GM19239 (cell line): Measurements from ENCODE around the gene LRRC34.

Experiments used
- DNase-seq: peaks from one replicate; pipeline ENCODE4 v3.0.0; 2011; ENCODE audit warnings: low spot score; ENCODE audit not compliant: insufficient read length
- FAIRE-seq: peaks from 2 replicates; lab custom pipeline; 2011; peaks lifted over from hg19 to GRCh38; lab: Jason Lieb, UNC

The LRRC34 gene, protein sequence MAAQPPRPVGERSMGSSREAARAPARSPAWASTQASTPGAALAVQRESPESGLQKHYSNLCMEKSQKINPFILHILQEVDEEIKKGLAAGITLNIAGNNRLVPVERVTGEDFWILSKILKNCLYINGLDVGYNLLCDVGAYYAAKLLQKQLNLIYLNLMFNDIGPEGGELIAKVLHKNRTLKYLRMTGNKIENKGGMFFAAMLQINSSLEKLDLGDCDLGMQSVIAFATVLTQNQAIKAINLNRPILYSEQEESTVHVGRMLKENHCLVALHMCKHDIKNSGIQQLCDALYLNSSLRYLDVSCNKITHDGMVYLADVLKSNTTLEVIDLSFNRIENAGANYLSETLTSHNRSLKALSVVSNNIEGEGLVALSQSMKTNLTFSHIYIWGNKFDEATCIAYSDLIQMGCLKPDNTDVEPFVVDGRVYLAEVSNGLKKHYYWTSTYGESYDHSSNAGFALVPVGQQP

DNA sequence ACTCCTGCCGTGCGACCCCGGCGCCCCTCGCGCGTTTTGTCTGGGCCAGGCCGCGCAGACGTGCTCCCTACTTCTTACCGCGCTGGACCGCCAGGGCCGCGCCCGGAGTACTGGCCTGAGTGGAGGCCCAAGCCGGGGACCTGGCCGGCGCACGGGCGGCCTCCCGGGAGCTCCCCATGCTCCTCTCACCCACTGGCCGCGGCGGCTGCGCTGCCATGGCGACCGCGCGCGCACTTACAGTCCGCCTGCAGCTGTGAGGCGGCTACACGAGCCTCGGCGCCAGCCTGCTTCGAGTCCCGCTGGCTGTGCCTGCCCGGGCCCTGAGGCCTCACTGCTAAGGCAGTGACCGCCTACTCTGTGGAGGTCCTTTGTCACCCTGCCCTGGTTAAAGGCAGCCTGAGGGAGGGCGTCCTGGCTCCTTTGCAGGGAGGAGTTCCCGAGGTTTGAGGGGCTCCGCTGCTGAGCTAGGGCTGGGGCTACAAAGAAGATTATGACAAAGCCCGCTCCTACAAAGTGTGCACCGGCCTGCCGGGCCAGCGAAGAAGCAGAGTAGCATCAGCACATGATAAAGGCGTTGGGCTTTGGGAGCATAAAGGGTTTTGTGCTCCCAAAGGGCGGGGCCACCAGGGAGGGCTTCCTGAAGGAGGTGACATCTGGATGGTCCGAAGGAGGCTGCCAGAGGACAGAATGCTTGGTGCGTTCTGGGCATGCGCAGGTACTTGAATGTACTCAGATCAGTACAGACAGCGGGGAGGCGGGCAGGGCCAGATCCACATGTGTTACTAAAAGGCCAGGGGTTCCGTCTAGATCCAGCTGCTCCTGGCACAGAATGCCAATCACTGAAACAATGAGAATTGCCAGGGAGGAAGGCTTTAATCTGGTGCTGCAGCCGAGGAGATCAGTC, at the start of gene LRRC34, which contains the start of gene LRRIQ4:
TSS of gene LRRC34 (minus strand) at position 573 of the 904 bp plus-strand sequence. CDS start at position 217, 356 bp downstream.
TSS of gene LRRIQ4 (plus strand) at position 539 of the 904 bp plus-strand sequence. CDS start 9,052 bp downstream, outside the sequence.
- FAIRE-seq (peak; percentile 98), DNase-seq (peak; percentile 47)

DNA sequence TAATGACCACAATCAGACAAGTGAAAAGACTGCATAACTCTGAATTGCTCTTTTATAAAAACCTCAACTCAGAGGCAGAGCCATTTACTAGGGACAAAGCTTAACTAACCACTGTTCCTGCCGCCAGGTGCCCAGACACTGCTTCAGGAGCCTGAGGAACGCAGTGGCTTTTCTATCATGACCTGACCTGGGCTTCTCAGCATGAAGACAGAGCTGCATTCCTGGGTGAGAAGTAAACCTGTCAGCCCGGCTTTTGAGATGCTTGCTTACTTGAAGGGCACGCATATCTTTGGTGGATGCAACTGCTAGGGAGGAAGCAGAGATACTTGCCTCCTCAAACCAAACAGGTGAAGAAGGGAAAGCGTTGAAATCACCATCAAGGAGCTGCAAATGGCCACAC, 49.2 kb upstream of the LRRC34 start:
- no peak for DNase-seq
- FAIRE-seq, result no peak

DNA sequence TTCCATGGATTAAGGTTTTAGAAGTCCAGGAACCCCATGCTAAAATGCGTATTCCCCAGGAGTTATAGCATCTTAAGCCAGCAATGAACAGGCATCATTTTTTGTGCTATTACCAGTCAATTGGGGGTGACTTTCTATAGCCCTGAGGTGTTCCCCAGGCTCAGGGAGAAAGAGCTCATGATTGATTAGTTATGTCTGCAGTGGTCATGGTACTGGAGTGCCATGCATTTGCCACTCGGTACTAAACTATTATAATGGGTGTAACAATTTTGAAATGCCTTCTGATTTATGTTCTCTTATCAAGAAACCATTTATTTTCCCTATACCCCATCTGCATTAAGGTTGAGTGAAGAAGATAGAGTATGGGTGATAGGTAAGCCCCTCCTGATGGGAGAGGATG, 45.1 kb upstream of the LRRC34 start:
- no peak for DNase-seq
- FAIRE-seq, result no peak

DNA sequence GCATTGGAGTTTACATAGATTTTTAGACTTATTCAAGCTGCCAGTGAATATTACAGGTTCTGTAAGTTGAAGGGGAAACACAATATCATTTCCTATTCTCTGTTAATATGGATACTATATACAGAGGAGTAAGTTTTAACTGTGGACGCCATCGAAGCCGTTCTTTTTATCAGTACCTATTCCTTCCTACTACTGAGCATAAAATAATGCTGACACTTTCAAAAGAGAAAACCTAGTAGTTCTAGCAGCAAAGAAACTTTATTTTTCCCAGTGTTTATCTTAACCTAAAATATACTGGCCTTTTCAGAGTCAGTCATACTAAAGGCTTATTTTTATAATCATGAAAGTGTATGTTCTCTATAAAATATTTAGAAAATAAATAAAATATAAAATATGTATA, 42.8 kb upstream of the LRRC34 start:
- DNase-seq (no peak), FAIRE-seq (no peak)

DNA sequence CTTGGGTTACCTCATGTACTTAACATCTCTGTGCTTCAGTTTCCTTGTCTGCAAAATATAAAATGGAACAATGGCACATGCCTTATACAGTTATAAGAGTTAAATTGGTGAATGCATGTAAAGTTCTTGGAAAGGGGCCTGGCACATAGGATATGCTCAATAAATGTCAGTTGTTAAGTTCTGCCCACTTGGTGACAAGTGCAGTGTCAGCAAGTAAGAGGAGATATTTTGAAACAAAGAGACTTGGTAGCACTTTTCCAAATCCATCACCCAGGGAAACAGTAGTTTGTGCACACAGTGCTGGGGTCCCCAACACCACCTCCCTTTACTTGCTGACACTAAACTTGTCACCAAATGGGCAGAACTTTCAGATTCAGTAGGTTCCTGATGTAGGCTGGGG, 37.9 kb upstream of the LRRC34 start:
- DNase-seq (no peak), FAIRE-seq (no peak)

DNA sequence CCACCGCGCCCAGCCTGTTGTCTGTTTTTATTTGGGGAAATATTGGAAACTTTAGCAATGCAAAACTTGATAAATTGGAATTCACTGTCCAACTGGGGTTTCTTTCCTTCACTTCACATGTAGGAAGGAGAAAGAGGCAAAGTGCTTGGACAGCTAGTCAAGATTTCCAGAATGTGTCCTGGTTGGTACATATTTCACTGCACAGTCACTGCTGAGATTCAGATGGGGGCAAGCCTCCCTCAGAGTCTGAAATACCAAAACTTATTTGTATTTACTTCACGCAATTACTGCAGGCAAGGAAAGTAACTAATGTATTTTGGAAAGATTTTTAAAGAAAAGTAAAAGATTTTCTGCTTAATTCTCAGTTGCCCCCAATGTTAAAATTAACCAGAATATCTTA, 36.0 kb upstream of the LRRC34 start:
- no peak for DNase-seq
- no peak for FAIRE-seq

DNA sequence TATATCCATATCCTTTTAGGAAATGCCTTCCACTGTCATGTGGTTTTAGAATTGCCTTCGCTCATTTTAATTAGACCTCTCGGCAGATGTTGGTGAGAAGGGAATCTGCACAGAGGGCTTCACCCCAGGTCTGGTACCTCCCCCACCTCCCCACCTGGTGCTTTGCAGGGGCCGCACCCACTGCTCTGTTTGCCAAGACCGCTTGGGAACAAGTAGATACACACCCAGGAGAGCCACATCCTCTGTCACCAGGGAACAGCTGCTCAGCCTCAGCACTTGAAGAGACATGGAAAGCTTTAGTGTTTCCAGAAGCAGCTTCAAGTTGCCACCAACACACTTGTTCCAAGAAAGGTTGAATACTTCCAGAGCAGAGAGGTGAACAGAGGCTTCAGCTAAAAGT, 35.2 kb upstream of the LRRC34 start:
- DNase-seq, result no peak
- FAIRE-seq, result no peak

DNA sequence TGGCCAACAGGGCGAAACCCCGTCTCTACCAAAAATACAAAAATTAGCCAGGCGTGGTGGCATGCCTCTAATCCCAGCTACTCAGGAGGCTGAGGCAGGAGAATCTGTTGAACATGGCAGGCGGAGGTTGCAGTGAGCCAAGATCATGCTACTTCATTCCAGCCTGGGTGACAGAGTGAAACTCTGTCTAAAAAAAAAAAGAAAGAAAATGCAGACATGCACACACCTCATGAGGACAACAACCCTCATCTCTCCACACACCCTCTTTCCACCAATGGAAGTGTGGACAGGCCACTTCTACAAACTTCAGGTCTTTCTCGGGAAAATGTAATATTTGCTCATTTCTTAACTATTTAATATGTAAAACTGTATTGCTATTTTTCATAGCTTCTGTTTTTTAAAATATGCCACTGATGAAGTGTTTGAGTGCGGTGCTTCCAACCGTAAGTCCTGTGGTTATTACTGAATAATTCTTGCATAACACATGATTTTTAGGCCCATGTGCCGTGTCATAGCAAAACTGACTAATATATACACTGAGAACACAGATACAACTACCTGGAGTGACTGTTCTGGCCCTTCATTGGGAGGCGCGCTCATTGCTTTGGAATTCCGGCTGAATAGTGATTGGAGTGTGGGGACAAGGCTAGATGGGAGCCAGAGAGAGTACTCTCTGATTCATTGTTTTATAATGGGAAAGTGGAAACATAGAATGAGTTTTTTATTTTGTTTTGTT, 33.9 kb upstream of the LRRC34 start:
- FAIRE-seq (peak; percentile 39), DNase-seq (no peak)

DNA sequence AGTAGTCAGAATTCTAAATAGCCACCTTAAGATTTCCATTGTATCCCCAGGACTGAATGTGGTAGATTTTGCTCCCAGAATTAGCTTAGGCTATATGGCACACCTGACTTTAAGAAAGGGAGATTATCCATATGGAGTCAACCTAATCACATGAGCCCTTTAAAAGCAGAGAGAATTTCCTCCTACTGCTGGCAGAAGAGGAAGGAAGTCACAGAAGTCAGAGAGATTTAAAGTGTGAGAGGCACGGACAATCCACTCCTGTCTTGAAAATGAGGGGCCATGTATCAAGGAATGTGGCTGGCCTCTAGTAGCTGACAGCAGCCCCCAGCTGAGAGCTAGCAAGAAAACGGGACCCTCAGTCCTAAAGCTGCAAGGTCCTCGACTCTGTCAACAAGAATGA, 30.3 kb upstream of the LRRC34 start:
- FAIRE-seq (no peak), DNase-seq (no peak)

DNA sequence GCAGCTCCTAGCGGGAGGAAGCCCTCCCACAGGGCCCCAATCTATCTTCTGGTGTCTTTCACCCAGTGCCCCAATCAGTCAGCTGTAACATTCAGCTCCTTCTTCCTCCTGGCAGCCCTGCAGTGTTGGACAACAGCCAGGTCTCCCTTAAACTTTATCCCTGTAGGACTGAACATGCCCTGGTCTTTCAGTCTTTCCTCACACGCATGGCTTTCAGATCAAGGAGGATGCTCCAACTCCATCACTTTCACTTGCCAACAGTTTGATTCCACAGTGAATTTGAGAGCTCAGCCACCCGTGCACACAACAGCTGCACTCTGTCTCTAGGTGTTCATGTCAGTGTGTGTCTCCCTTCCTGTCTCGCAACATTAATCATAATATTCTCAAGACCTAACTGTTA, 28.5 kb upstream of the LRRC34 start:
- DNase-seq, result no peak
- FAIRE-seq, result peak; percentile 83

DNA sequence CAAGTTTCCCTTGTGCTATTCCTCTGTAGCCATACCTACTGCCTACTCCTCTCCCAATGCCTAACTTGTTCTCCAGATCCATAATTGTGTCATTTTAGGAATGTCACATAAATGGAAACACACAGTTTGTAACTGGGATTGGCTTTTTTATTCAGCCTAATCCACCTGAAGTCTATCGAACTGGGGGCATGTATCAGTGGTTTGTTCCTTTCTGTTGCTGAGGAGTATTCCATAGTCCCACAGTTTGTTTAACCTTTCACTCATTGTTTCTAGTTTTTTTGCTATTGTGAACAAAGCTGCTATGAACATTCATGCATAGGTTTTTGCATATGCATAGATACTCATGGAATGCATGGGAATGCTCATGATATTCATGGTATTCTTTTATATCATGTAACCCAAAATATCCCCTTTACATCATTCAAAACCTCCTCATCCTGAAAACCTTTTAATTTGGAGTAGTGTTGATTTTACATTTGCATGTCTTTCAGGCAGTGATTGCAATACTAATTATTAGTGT, 25.9 kb upstream of the LRRC34 start:
- no peak for FAIRE-seq
- no peak for DNase-seq

DNA sequence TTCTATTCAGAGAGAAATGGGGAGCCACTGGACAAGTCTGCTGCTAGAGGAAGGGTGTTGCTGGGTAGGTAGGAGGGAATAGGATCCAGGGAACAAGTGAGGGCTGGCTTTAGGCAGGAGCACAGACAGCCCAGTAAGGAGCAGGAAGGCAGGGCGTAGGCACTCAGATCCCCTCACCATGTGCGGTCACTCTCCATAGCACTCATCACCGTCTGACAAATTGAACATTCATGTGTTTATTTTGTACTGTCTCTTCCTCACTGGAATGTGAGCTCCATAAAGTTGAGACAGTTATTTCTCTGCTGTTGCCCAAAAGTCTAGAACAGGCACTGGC, 24.2 kb upstream of the LRRC34 start:
- FAIRE-seq (no peak), DNase-seq (no peak)

DNA sequence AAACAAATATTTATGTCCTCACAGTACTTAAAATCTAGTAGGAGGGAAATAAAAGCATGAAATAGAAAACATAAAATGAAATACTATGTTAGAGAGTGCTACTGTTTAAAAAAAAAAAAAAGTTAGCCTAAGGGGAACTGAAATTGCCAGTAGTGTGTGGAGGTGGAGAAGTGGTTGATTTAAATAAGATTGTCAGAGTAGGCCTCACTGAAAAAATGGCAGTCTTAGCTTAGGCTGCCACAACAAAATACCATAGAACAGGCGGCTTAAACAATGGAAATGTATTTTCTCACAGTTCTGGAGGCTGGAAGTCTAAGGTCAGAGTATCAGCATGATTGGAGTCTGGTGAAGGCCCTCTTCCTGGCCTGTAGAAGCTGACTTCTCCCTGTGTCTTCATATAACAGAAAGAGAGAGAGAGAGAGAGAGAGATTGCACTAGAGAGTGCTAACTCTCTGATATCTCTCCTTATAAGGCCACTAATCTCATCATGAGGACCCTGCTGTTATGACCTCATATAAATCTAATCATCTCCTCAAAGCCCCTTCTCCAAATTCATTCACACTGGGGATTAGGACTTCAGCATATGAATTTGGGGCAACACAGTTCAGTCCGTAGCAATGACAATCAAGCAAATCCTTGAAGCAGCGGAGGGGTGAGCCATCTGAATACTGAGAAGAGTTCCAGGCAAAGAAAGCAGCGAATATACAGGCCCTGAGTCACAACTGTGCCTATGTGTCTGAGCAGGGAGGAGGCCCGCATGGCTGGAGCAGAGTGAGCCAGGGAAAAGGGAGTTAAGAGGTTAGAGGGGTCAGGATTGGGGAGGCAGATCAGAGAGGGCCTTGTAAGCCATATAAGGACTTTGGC, 23.6 kb upstream of the LRRC34 start:
- FAIRE-seq (peak; percentile 61), DNase-seq (no peak)

DNA sequence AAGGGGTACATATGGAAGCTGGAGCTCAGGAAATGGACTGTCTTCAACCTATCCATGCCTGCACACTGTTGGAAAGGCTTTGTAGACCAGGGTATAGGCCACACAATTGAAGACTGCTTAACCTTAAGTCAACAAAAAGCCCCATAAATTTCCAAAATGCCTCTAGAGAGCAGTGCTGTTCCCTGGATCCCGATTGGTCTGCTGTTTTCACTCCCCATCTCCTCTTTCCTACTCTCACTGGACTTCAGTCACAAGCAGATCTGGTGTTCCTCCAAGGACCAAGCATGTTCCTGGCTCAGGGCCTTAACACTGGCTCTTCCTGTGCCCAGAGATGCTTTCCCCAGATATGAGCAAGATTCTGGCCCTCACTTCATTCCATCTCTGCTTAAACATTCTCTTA, 22.8 kb upstream of the LRRC34 start:
- DNase-seq (no peak), FAIRE-seq (peak; percentile 72)

DNA sequence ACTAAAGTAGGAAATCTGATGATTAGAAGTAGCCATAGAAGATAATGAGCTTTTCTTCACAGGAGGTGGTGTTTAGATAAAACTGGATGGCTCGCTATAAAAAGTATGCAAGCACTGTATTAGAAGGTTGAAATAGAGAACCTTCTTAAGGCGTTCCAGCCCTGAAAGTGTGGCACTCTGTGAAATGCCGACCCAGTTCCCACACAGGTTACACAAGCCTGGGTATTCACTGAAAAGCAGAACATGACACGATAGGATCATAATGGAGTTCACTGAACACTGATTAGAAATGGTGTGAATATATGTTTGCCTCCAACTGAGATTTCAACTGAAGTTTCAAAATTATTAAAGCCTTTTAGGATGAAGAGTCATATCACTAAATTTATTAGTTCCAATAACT, 15.0 kb upstream of the LRRC34 start:
- no peak for FAIRE-seq

DNA sequence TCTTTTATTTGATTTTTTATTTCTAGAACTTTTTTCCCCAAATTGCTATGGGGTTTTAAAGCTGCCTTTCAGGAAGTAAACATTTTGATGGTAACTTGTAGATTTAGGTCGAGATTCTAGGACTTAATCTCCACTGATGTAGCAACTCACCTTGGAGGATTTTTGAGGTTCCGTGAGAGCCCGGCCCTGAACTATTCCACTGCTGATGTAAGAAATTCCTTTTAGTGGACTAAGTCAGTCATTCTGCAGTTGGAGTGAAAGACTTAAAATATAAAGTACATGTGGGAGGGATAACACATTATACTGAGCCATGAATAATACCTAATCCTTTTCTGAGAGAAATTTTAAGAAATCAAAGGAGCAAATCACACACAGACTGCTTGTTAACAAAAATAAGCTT, 12.6 kb upstream of the LRRC34 start:
- DNase-seq (no peak), FAIRE-seq (no peak)

More for the DNA sequence above, 15.0 kb upstream of the LRRC34 start:
- DNase-seq, result no peak

DNA sequence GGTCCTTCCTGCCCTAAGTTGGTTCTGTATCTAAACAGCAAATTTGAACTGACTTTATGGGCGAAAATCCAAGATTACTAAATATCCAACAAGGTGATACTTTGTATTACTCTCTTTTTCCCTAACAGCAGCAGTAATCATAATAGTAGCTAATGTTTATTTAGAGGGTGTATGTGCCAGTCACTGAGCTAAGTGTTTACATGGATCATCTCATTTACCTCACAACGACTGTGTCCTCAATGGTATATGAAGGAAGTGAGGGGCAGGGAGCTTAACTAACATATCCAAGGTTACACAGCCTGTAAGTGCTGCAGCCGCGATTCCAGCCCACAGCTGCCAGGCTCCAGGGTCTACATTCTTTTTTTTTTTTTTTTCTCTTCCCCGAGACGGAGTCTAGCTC, 10.3 kb upstream of the LRRC34 start:
- no peak for FAIRE-seq
- DNase-seq, result no peak

DNA sequence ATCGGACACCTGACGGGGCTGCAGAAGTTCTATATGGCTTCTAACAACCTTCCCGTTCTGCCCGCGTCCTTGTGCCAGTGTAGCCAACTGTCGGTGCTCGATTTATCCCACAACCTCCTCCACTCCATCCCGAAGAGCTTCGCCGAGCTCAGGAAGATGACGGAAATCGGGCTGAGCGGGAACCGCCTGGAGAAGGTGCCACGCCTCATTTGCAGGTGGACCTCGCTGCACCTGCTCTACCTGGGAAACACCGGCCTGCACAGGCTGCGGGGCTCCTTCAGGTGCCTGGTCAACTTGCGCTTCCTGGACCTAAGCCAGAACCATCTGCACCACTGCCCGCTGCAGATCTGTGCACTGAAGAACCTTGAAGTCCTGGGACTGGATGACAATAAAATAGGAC, 9.8 kb upstream of the LRRC34 start:
- FAIRE-seq, result no peak
- DNase-seq, result no peak

DNA sequence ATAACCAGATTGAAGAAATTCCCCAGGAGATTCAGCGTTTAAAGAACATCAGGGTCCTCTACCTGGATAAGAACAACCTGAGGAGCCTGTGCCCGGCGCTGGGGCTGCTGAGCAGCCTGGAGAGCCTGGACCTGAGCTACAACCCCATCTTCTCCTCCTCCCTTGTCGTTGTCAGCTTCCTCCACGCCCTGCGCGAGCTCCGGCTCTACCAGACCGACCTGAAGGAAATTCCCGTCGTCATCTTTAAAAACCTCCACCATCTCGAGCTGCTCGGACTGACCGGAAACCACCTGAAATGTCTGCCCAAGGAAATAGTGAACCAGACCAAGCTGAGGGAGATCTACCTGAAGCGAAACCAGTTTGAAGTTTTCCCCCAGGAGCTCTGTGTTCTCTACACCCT, 9.4 kb upstream of the LRRC34 start:
- DNase-seq (no peak), FAIRE-seq (no peak)
